ENCODE data around the gene AEBP1. TPM values are rescaled to one million over a fixed set of nuclear protein-coding genes. Genes with fewer than 3 reads are reported as not detected.

Gene AEBP1
- total and polyA plus RNA-seq, 2 of the 4 experiments (the other 2 are of a cell fraction) = 1.1 to 5.7 TPM

DNA sequence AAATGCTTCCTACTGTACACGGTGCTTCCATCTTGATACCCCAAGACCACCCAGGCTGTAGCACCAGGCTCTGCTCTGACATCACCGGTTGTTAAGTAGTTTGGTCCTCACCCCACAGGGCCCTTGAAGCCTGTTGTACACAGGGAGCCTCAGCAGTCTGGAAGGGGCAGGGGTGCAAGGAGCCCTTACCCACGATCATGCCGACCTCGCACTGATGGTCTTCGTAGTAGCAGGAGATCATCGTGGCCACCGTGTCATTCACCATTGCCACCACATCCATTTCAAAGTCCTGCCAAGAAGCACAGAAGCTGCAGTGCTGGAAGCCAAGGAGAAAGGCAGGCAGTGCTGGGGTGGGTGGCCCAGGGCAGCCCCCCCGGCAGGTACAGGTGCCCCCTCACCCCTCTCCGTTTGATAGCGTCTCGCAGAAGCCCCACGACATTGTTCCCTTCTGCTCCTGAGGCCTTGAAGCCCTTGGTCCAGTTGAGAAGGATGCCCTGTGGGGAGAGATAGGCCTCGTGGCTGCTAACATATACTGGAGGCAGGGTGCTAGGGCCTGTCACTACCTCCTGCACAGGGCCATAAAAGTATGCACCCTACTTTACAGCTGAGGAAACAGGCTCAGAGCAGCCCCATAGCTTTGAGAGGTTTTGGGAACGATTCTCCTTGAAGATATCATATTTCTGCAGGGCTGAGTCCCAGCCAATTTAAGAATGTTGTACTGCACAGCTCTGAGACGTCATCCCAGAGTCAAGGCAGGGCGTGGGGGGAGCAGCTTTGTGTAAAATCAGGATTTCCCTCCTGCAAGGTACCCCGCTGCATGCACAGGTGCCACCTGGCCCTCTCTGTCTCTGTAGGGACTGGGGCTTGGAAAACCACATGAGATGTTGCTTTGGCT, 45.7 kb downstream of the AEBP1 start (continued):
- TF ChIP-seq MAZ (IDR thresholded peaks at IDR 0.05; ENCODE audit: borderline replicate concordance, low read depth, low read length) (no peak), RAD21 (IDR thresholded peaks at IDR 0.05; ENCODE audit: low read length) (no peak)

DNA sequence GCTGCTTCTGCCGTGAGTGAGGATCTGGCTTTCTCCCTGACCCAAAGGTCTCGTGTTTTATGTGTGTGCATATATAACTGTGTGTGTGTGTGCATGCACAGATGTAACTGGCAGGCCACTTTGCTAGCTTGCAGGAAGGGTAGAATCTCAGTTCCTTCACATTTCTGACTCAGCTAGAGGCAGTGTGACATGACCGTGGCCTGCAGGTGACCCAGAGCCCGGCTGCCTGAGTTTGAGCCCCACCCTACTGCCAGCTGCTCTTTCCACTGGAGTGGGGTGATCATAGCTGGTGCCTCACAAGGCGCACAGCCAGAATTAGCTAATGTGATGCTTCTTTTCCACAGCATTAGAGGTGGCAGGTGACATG, 46.3 kb downstream of the AEBP1 start:
- Histone ChIP-seq H2BK120ac (ENCODE audit: low read depth, low read length) (no peak overlapping the region), H3K56ac (ENCODE audit: extremely low read depth, insufficient read depth, low read length) (no peak overlapping the region), H3K9me1 (ENCODE audit: insufficient read depth, low read length) (peaks cover 5% of the 10 kb centered on the region; the same call in 1 of the 2 replicates), H4K91ac (ENCODE audit: insufficient read depth, low read depth, low read length) (no peak overlapping the region), H2AK5ac (ENCODE audit: low read depth, low read length) (no peak overlapping the region), H3K36me3 (ENCODE audit: control insufficient read depth, insufficient read depth, low read length) (no peaks in the 10 kb centered on the region), H3K4me1 (ENCODE audit: control insufficient read depth, insufficient read depth, low read length) (peaks cover 10% of the 10 kb centered on the region; the same call in 1 of the 2 replicates), H3K79me1 (ENCODE audit: low read depth in 1 of 2, low read length in 2 of 2) (no peaks in the 10 kb centered on the region), H3K18ac (ENCODE audit: low read depth, low read length) (no peak overlapping the region), H2BK15ac (ENCODE audit: low read depth, low read length) (no peak overlapping the region), H2BK20ac (ENCODE audit: low read depth, low read length) (no peak overlapping the region), H3K4ac (ENCODE audit: low read depth, low read length) (no peak overlapping the region), H3K14ac (replicated peaks; ENCODE audit: low read depth, low read length) (no peak overlapping the region), H3K4me3 (ENCODE audit: insufficient read depth, low read depth, low read length) (no peak overlapping the region), H3K27ac (ENCODE audit: insufficient read depth, low read length) (no peak overlapping the region), H3K4me2 (ENCODE audit: low read depth, low read length) (no peak overlapping the region), H4K5ac (ENCODE audit: low read depth, low read length) (no peak overlapping the region; the same call in 1 of the 2 replicates), H2BK5ac (ENCODE audit: low read depth, low read length, poor library complexity, severe bottlenecking) (no peak overlapping the region), H4K8ac (ENCODE audit: low read depth in 2 of 2, low read length in 2 of 2) (no peak overlapping the region), H2AFZ (replicated peaks; ENCODE audit: low read length, poor library complexity) (no peak overlapping the region), H4K20me1 (ENCODE audit: insufficient read depth, low read length) (no peaks in the 10 kb centered on the region), H3K23ac (ENCODE audit: low read depth, low read length) (no peak overlapping the region), H3K9me3 (ENCODE audit: control insufficient read depth, insufficient read depth, low read length) (no peaks in the 10 kb centered on the region), H3K27me3 (ENCODE audit: control insufficient read depth, insufficient read depth, low read length) (peaks cover 23% of the 10 kb centered on the region), H3K9ac (ENCODE audit: low read depth, low read length) (no peak overlapping the region), H2AK9ac (replicated peaks; ENCODE audit: low read depth, low read length, poor library complexity) (no peak overlapping the region)
- POLR2A ChIA-PET (ENCODE audit: unreplicated experiment) = interaction anchor here (1.3 kb wide), 1 partner anchor 13 kb away, joined by 3 read pairs; no protein-coding TSS in a partner anchor
- ATAC-seq (ENCODE audit: low read depth) (no peak), DNase-seq (no peak)
- intact Hi-C loops (cut with micrococcal nuclease) = no loop called here
- TF ChIP-seq, protein P1, sequence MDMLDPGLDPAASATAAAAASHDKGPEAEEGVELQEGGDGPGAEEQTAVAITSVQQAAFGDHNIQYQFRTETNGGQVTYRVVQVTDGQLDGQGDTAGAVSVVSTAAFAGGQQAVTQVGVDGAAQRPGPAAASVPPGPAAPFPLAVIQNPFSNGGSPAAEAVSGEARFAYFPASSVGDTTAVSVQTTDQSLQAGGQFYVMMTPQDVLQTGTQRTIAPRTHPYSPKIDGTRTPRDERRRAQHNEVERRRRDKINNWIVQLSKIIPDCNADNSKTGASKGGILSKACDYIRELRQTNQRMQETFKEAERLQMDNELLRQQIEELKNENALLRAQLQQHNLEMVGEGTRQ (IDR thresholded peaks at IDR 0.05; ENCODE audit: low read depth, low read length) = no peak
- CTCF ChIA-PET = no interaction called here
- in situ Hi-C loops (cut with MboI; ENCODE audit: low sequenced_read_pairs) = no loop called here
- BruUV-seq (replicated peaks) = no TSS peak
- 67% methylated on average over 1 of the region's 5 CpGs; no CpG with 5 or more reads in 1 of the 2 experiments for whole genome bisulfite sequencing, 2 experiments (ENCODE audit: extremely low coverage in 2 of 2, insufficient read length in 1 of 2)
- dilution Hi-C loops (cut with HindIII; ENCODE audit: low sequenced_read_pairs, unreplicated experiment) = no loop called here
